CD4-positive, alpha-beta T cell treated with Interleukin-12 subunit alpha and Interleukin-12 subunit beta, for 1 hour (primary cell): Measurements from ENCODE around the gene KRI1.
"Not testable (repeated sequence)": the region's sequence is repeated elsewhere in the genome, so short reads cannot be mapped to it uniquely, and the experiment has no call there.

ENCODE experiments used
- DNase-seq: peaks from one replicate; pipeline ENCODE4 v3.0.0-alpha.2; 2020

The KRI1 gene

DNA sequence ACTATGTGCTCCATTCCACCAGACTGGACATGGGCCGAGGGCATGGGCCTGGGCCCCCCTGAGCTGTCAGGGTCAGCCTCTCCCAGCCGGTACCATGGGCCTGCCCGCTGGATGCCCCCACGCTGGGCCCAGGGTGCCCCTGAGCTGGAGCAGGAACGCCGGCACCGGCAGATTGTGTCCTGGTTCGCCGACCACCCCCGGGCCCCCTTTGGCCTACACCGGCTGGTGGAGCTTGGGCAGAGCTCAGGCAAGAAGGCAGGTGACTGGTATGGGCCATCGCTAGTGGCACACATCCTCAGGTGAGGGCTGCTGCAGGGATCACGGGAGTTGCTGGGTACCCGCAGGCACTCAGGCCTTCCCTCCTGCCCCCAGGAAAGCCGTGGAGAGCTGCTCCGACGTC, 19.0 kb downstream of the KRI1 start:
- DNase-seq: no peak

DNA sequence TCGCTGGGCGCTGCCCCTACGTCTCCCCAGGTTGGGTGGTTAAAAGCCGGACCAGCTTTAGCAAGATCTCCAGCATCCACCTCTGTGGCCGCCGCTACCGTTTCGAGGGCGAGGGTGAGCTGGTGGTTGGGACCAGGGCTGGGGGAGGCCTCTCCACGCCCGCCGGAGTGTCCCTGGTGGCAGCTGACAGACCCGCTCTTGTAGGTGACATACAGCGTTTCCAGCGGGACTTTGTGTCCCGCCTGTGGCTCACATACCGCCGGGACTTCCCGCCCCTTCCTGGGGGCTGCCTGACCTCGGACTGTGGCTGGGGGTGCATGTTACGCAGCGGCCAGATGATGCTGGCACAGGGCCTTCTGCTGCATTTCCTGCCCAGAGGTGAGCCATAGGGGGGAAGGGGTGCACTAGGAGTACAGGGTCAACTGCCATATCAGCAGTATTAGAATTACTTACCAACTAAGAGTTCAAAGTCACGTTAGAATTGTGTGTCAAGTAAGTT, 21.0 kb downstream of the KRI1 start:
- no peak for DNase-seq

DNA sequence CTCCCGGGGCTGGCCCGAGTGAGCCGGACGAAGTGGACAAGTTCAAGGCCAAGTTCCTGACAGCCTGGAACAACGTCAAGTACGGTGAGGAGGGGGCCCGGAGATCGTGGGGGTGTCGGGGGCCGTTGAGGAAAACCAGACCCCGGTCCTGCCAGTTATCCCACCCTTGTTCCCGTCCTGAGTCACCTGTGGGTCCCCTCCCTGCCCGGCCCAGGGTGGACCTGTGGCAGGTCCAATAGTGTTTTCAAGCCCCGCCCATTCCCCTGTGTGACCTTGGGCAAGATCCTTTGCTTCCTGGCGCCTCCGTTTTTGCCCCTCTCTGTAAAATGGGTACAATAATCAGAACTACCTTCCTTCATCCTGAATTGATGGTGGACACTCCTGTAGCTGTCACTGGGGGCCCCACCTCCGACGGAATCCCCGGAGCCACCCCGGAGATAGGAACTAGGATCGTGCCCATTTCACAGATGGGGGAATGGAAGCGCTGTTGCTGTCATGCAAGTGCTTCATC, 21.5 kb downstream of the KRI1 start:
- peak; percentile 28 for DNase-seq

- DNase-seq: peak; percentile 87
Observed at GRCh38 chr19:10543420-10544241, 22.2 kb downstream of the KRI1 start, which contains the start of gene ATG4D. ATG4D (plus strand) TSS chr19:10543904; CDS start chr19:10544091, 187 bp downstream.

DNA sequence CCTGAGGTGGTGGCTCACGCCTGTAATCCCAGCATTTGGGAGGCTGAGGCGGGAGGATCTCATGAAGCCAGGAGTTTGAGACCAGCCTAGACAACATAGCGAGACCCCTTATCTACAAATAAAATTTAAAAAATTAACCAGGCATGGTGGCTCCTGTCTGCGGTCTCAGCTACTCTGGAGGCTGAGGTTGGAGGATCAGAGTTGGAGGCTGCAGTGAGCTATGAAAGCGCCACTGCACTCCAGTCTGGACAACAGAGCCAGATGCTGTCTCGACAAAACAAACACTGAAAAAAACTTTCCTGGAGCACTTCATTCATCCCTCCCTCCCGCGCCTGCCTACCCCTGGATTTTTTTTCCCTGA, 22.8 kb downstream of the KRI1 start:
- DNase-seq: no peak

DNA sequence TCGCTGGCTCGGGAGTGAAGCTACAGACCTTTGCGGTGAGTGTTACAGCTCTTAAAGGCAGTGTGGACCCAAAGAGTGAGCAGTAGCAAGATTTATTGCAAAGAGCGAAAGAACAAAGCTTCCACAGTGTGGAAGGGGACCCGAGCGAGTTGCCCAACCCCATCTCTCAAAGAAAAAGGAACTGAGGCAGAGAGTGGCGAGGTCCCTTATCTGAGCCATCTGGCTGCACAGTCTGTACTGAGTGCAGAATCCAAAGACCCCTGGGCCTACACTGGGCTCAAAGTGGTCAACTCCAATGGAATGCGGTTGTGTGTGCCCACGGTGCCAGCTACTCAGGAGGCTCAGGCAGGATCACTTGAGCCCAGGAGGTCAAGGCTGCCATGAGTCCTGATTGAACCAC, 26.8 kb downstream of the KRI1 start:
- not testable (repeated sequence) for DNase-seq

GRCh38 chr19:10538204-10538983, 27.4 kb downstream of the KRI1 start:
- no peak for DNase-seq

DNA sequence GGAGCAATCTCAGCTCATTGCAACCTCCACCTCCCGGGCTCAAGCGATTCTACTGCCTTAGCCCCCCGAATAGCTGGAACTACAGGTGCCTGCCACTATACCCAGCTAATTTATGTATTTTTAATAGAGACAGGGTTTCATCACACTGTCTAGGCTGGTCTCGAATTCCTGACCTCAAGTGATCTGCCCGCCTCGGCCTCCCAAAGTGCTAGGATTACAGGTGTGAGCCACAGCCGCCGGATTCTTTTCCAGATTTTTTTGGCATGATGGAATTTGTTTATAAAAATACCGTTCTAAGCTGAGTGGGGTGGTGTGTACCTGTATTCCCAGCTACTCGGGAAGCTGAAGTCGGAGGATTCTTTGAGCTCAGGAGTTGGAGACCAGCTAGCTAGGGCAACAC, 28.1 kb downstream of the KRI1 start:
- no peak for DNase-seq

DNA sequence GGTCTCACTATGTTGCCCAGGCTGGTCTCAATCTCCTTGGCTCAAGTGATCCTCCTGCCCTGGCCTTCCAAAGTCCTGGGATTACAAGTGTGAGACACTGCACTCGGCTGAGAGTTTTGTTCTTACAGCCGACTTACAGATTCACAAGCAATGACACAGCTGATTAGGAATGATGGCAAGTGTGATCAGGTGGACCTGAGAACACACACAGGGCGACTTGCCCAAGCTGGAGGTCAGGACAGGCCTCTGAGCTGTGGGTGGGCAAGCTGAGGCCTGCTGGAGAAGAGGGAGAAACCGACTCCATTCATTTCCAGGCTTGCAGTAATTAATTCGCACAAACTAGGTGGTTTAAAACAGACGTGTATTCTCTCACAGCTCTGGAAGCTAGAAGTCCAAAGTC, 30.2 kb downstream of the KRI1 start:
- DNase-seq: no peak

DNA sequence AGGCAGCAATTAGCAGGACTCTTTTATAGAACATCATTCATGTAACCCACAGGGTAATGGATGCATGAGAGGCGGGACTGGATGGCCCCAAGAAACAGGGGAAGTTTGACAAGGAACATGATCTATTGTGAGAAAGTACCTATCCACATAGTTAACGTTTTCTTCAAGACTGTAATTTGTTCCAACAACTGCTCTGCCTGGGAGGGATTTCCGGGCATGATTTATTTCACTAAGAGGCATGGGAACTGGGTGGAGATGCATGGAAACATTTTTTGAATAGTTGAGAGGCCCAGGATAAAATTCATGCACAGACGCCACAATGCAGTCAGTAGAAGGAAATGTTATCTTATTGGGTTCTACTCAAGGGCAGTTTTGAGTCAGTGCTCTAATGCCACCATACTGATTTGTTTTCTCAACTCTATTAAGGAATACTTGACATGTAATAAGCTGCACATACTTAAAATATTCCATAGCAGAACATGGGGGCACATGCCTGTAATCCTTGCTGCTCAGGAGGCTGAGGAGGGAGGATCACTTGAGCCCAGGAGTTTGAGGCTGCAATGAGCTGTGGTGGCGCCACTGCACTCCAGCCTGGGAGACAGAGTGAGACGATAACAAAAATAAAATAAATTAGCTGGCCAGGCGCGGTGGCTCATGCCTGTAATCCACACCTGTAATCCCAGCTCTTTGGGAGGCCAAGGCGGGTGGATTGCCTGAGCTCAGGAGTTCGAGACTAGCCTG, 32.0 kb downstream of the KRI1 start:
- no peak for DNase-seq

DNA sequence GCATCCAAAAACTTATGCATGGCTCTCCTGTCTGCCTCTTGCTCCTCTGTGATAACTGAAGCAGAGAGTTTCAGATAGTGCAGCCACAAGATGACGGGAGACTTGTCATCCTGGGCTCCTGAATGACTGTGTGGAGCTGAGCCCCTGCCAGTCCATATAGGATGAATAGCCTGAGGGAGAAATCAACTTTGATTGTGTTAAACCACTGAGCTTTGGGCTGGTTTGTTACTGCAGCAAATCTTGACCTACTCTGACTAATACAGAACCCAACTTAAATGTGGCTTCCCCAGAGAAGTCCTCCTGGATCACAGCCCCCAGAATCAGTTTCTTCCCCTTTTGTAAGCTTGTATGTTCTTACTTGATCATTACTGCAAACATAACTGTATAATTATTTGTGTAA, 33.4 kb downstream of the KRI1 start:
- no peak for DNase-seq

DNA sequence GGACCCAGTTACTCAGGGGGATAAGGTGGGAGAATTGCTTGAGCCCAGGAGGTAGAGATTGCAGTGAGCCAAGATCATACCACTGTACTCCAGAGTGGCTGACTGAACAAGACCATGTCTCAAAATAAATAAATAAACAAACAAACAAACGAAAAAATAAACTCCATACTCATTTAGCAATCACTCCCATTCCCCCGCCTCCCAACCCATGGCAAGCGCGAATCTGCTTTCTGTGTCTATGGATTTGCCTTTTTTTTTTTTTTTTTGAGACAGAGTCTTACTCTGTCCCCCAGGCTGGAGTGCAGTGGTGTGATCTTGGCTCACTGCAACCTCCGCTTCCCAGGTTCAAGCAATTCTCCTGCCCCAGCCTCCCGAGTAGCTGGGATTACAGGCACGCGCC, 38.9 kb downstream of the KRI1 start:
- not testable (repeated sequence) for DNase-seq

DNA sequence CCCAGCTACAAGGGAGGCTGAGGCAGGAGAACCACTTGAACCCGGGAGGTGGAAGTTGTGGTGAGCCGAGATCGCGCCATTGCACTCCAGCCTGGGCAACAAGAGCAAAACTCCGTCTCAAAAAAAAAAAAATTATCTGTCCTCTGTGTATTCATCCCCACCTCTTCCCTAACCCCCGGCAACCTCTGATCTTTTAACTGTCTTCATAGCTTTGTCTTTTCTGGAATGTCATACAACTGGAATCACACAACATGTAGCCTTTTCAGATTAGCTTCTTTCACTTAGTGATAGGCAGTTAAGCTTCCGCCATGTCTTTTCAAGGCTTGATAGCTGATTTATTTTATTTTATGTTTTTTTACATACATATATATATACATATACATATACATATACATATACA, 40.2 kb downstream of the KRI1 start:
- DNase-seq: no peak

DNA sequence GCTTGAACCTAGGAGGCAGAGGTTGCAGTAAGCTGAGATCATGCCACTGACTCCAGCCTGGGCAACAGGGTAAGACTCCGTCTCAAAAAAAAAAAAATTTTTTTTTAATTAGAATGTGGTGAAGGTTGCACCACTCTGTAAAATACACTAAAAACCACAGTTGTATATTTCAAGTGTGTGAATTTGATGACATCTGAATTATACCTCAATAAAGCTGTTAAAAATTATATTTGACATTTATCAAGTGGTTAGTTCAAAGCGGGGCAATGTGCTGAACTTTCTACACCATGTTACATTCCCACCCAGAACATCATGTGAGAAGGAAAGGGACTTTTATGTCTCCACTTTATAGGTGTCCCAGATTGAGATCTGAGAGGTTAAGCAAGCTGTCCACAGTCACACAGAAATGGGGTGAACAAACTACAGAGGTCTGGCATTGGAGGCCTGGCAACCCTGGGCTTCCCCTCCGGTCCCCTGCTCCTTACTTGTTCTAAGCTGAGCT, 42.6 kb downstream of the KRI1 start:
- DNase-seq: peak; percentile 52

DNA sequence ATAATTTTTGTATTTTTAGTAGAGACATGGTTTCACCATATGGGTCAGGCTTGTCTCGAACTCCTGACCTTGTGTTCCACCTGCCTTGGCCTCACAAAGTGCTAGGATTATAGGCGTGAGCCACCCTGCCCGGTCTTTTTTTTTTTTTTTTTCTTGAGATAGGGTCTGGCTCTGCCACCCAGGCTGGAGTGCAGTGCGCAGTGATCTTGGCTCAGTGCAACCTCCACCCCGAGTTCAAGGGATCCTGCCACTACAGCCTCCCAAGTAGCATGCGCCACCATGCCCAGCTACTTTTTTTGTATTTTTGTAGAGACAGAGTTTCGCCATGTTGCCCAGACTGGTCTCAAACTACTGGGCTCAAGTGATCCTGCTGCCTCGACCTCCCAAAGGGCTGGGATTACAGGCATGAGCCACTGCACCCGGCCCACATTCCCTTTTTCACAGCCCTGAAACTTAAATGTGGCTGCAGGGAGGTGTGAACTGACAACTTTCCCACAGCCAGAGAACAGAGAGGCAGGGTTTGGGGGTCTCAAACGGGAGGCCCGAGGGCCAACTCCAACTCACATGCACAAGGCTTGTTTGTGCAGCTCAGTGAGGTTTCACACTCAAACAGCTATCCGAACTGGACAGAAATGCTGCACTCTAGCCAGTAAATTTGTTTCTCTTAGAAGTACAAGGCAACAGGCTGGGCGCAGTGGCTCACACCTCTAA, 44.2 kb downstream of the KRI1 start:
- no peak for DNase-seq

GRCh38 chr19:10520652-10521318, 45.0 kb downstream of the KRI1 start:
- DNase-seq: no peak

GRCh38 chr19:10519421-10519820, 46.4 kb downstream of the KRI1 start:
- DNase-seq: no peak

GRCh38 chr19:10518444-10519361, 47.1 kb downstream of the KRI1 start:
- DNase-seq: no peak

GRCh38 chr19:10517760-10518443, 47.9 kb downstream of the KRI1 start:
- no peak for DNase-seq

GRCh38 chr19:10517361-10517759, 48.5 kb downstream of the KRI1 start, which contains the start of gene S1PR5:
S1PR5 (minus strand) TSS chr19:10517447; CDS start chr19:10515011, 2,436 bp downstream.
- no peak for DNase-seq
